Fibroblast of lung (primary cell): ENCODE results near the gene NPM1.

Source experiments
- EZH2 ChIP-seq: IDR thresholded peaks from 2 replicates; pipeline ENCODE4 v1.5.1; 2012; ENCODE audit warnings: low read length, control low read depth, mild to moderate bottlenecking; ENCODE audit errors: missing control alignments
- TF ChIP-seq, protein P1 (sequence below), 2 donors: IDR thresholded peaks in 1 of 2; conservative IDR thresholded peaks in 1 of 2; 1 replicate in 1 of 2; 2 replicates in 1 of 2; pipeline ENCODE4 v1.5.1; 2011 to 2012; ENCODE audit warnings: low read length in 2 of 2, control low read depth in 1 of 2, inconsistent platforms in 1 of 2, low read depth in 1 of 2, mild to moderate bottlenecking in 1 of 2

DNA sequence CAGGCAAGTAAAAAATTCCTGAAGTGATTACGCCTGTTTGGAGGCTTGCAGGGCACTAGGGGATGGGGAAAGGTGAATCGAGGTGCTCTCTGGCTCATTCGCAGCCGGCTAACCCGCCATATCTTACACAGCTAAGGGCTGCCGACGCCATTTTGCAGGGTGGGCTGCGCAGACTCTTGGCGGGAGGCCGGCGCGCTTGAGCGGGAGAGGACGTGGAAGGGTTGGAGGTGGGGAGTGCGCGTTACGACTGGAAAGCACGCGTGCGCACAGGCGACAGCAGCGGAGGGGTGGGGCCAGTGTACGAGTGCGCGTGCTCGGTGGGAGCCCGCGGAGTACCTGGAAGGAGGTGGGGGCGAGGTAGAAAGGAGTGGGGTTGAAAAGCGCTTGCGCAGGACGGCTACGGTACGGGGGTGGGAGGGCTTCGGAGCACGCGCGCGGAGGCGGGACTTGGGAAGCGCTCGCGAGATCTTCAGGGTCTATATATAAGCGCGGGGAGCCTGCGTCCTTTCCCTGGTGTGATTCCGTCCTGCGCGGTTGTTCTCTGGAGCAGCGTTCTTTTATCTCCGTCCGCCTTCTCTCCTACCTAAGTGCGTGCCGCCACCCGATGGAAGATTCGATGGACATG lies at the start of gene NPM1:
- TF ChIP-seq, protein P1, sequence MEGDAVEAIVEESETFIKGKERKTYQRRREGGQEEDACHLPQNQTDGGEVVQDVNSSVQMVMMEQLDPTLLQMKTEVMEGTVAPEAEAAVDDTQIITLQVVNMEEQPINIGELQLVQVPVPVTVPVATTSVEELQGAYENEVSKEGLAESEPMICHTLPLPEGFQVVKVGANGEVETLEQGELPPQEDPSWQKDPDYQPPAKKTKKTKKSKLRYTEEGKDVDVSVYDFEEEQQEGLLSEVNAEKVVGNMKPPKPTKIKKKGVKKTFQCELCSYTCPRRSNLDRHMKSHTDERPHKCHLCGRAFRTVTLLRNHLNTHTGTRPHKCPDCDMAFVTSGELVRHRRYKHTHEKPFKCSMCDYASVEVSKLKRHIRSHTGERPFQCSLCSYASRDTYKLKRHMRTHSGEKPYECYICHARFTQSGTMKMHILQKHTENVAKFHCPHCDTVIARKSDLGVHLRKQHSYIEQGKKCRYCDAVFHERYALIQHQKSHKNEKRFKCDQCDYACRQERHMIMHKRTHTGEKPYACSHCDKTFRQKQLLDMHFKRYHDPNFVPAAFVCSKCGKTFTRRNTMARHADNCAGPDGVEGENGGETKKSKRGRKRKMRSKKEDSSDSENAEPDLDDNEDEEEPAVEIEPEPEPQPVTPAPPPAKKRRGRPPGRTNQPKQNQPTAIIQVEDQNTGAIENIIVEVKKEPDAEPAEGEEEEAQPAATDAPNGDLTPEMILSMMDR (conservative IDR thresholded peaks at IDR 0.05 in 1 of 2, IDR thresholded peaks at IDR 0.05 in 1 of 2; ENCODE audit: low read depth in 1 of 2, low read length in 2 of 2): no peak
- TF ChIP-seq EZH2: no peak
